GM18858 (cell line): ENCODE results near the gene C1orf141.
A peak's percentile ranks its signal among the peaks of the same experiment; 100 is the strongest.
"Not testable (repeated sequence)": the region's sequence is repeated elsewhere in the genome, so short reads cannot be mapped to it uniquely, and the experiment has no call there.

Experiments used
- ATAC-seq: cut with Tn5 transposase; IDR thresholded peaks from one replicate; pipeline ENCODE4 v1.9.1; 2021; ENCODE audit not compliant: unreplicated experiment

The C1orf141 gene

DNA sequence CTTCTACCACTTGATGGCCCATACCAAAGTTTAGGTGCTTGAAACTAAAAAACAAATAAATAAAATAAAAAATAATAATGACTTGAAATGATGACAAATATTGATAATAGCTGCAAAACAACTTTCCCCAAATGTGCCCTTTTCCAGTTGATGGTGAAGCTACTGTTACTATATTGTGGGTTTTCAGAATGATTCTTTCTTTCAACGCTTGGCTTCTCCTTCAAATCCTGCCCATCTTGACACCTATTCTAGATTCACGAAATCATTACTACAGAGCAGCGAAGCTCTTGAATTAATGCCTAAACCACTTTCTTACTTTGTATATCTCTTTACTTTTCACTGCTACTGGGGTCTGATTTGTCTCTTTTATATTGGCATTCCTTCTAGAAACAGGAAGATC, 9.2 kb upstream of the C1orf141 start:
- no peak for ATAC-seq

DNA sequence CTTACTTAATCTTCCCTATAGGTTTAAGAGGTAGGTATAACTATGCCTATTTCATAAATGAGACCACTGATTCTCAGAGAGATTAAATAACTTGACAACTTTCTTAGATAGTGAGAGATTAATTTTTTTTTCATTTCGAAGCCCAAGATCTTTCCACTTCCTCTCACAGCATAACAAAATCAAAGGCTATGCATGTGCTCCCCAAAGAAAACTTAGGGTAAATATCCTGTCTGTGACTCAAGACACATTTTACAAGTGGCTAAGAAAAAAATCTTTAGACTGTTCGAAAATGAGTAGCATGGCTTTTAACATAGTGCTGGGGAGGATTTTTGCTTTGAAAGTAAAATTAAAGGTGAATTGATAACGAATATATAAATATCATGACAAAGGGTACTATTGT, 8.2 kb upstream of the C1orf141 start:
- no peak for ATAC-seq

GRCh38 chr1:67141832-67142231, 7.1 kb upstream of the C1orf141 start:
- ATAC-seq, result not testable (repeated sequence)

DNA sequence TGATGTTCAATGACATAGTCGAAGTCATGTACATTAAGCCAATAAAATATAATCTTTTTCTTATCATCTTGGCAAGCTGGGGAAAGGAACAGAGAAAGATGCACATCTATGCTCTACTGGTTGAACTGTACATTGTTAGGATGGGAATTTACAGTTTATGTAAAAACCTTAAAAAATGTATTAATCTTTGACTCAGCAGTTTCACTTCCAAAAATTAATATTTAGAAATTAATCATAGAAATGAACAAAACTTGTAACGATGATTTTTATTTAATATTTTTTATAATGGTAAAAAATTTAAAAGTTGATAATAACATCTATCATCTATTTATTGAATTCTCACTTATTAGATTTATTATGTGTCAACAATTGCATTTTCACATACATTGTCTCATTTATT, 5.7 kb upstream of the C1orf141 start:
- no peak for ATAC-seq

- ATAC-seq, result no peak
Observed at GRCh38 chr1:67138813-67139499, 4.2 kb upstream of the C1orf141 start.

DNA sequence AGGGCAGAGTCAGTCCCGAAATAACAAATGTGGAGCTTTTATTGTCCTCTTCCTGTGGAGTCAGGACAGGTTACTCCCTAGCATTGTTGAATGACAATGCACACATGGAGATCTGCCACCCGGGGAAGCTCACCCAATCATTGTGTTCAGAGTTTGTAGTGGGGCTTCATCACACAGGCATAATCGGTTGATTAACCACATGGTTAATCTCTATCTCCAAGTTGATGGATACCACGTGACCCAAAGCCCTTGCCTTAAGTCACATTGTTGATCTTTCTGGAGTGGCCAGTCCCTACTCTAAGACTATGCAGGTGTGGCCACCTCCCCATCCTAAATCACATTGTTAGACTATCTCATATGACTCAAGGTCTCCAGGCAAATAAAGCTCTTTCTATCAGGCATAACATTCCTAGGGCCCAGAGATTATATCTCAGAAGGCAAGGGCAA, 2.6 kb upstream of the C1orf141 start:
- no peak for ATAC-seq

- ATAC-seq, result no peak
Observed at GRCh38 chr1:67135354-67135753, 584 bp upstream of the C1orf141 start.

DNA sequence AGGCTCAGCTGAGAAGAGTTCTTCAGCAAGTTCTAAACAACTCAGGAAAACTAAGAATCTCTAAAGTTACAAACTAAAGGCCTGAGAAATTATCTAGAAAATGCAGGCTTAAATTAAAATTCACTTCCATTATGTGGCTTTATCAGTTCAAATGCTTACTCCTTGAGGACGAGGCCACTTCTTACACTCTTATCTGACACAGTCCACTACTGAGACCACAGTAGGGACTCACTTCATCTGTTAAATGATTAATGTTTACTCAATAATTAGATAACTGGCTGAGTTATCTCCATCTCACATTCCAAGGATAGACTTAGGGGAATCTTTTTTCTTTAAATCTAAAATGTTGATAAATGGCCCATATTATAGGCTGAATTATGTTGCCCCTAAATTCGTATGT, 1.6 kb downstream of the C1orf141 start:
- no peak for ATAC-seq

DNA sequence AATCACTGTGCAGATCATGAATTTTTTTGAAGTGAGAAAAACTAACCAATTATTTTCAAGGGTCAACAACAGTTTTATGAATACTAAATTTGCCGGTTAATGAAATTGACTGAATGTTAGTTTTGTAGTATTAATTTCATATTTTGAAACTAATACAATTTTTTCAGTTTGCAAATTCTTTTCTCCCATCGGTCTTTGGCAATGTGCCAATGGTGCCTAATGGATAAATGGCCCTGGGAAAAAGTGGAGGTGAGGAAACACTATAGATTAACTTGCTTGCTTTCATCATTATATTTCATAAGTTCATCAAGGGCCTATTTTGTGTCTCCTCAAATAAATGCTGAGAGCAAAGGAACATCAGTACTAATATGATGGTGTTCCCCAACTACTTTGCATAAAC, 4.1 kb downstream of the C1orf141 start:
- no peak for ATAC-seq

DNA sequence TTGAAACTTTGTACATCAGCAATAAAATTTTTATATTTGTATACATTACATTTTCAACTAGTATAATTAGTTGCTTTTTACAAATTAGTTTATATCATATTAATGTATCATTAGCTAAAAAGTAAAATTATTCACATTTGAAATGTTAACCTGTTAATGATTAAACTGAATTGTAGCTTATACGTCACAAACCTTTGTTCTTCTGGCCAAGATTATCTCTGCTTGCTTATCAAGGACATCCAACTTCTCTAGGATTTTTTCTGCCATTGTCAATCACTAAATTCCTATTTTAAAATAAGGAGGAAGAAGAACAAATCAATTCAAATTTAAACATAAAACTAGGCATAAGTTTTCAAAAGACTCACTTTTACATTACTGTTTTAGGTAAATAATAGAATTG, 7.8 kb downstream of the C1orf141 start:
- ATAC-seq, result no peak

DNA sequence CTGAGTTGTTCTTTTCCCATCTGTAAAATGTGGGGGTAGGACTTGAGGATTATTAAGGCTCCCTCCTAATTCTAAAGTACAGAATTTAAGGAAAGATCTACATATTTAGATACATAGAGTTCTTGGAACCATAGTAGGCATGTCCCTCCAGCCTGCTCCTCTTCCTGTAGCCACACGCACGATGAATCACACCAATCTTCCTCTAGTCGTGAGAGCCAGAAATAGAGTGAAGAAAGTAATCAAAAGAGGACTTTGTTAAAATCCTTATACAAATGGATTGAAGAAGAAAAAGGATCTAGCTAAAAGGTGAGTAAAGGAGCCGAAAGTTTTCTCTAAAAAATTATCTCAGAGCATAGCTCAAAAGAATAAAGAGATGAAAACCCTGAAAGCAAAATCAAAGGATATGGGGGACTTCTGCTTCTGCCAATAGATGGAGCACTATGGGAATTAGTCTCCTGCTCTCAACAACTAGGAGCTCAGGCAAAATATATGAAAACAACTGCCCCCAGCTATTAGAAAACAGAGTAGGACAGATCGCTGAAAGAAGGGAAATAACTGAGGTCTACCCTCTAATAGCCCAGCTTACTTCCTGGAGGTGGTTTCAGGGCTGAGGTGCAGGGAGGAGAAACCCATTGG, 8.5 kb downstream of the C1orf141 start:
- ATAC-seq, result no peak

DNA sequence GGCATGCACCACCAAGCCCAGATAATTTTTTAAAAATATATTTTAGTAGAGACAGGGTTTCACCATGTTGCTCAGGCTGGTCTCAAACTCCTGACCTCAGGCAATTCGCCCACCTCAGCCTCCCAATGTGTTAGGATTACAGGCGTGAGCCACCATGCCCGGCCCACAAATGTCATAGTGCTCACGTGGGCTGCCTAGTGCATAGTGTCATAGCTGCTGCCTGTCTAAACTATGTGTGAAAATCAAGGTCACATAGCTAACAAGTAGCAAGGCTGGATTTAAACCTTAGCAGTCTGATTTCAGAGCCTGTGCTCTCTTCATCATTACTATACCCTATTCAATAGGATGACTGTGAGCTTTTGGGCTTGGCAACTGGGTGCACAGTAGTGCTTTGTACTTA, 10.3 kb downstream of the C1orf141 start:
- no peak for ATAC-seq

DNA sequence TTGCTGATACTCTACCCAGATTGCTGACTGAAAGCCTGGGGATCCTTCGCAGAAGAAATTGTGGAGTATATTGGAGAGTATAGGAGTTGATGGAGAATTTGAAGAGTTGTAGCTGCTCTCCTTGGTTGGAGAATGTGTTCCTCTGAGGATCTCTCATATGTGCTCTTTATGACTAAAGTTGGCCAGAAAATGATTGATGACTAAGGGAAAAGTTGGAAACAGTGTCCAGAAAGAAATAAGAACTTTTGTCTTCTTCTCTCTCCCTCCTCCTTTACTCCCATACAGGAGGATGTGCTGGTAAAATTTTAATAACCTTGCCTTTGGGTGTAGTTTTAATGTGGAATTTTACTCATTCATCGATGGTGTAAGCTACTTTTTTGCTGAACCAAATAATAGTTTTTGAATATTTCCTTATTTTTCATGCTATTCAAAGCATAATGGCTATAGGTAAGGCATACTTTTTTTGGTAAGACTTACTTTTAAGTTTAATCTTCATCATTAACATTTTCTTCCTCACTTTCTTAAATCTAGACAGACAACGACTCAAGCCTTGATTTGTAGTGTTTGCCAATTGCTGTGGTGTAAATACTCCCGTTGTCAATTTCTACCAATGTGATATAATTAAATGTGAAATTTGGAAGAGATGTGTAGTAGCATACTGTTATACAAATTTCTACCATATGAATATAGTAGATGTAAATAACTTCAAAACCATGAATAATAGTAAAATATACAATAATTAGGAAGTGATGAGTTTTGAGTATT, 13.7 kb downstream of the C1orf141 start:
- ATAC-seq, result no peak

GRCh38 chr1:67118646-67119045, 16.1 kb downstream of the C1orf141 start:
- no peak for ATAC-seq

DNA sequence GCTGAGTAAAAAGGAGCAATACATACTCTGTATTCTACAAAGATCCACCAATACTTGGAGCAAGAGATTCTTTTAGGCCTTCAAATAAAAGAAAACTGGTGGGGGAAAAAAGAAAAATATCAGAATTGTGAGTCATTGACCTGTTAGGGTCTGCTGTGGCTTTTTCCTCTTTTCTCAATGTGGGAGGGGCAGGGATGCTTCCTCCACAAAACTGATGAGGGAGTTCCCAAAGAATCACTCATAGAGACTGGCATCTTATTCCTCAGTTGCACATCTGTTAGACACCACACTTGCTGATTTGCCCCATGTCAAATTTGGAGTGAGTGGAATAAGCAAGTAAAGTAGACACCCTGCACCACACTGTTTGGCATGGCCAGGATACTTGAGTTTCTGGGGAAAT, 16.6 kb downstream of the C1orf141 start:
- no peak for ATAC-seq

- ATAC-seq, result no peak
Observed at GRCh38 chr1:67114162-67114561, 20.6 kb downstream of the C1orf141 start.

DNA sequence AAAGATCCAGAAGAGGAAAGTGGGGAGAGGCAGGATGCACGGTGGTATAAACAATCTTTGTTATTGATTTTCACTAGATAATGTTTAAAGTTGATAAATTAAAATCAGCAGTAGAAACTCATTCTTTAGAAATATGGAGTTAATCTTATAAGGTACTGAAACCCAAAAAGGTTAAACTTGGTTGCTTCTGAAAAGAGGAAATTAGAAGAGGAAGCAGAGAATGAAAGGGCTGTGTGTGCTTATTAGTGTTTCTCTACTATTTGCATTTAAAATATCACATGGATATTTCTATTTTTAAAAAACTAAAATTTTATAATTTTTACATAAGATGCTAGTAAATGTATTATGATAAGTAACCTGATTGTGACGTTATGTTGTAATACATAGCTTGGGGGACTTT, 24.4 kb downstream of the C1orf141 start:
- ATAC-seq, result peak; percentile 45

GRCh38 chr1:67105508-67105907, 29.3 kb downstream of the C1orf141 start:
- no peak for ATAC-seq

DNA sequence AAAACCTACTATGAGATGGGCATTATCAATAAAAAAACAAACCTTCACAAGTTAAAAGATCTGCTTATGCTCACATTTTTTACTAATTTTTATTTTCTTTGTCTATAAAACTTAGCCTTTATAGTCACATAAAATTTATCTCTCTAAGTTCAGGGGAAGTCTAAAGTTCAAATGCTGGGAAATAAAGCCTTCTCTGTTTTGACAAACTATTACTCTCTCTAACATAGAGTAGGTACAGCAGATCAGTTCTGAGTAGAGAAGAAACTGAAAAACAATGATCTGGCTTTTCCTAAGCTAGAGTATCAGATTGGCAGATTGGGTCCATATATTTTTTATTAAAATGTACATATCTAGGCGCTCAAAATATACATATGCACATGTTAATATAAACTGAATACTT, 31.2 kb downstream of the C1orf141 start:
- no peak for ATAC-seq

GRCh38 chr1:67100833-67101232, 33.9 kb downstream of the C1orf141 start:
- no peak for ATAC-seq

GRCh38 chr1:67097305-67097704, 37.5 kb downstream of the C1orf141 start:
- ATAC-seq, result no peak

- ATAC-seq, result no peak
Observed at GRCh38 chr1:67094191-67094590, 40.6 kb downstream of the C1orf141 start.
